Kidney epithelial cell (primary cell): Measurements from ENCODE around the gene TAC3. TPM values are rescaled to one million over a fixed set of nuclear protein-coding genes. Genes with fewer than 3 reads are reported as not detected.

Experiments used
- DNase-seq: peaks from one replicate; pipeline ENCODE4 v3.0.0-alpha.2; 2010; ENCODE audit warnings: low read depth
- H3K27me3 ChIP-seq: 2 replicates; pipeline ENCODE4 v1.6.0; 2011; ENCODE audit warnings: low read length; ENCODE audit not compliant: control insufficient read depth, insufficient read depth
- H3K36me3 ChIP-seq: 2 replicates; pipeline ENCODE4 v1.5.1; 2011; ENCODE audit warnings: low read length; ENCODE audit not compliant: control insufficient read depth, insufficient read depth
- H3K4me3 ChIP-seq: 2 replicates; pipeline ENCODE4 v1.5.1; 2011; ENCODE audit warnings: low read depth, mild to moderate bottlenecking, control low read depth, low read length
- CTCF ChIP-seq: IDR thresholded peaks from 2 replicates; pipeline ENCODE4 v1.5.1; 2011; ENCODE audit warnings: mild to moderate bottlenecking, moderate library complexity, low read length, control low read depth, inconsistent platforms; ENCODE audit not compliant: insufficient read depth, poor library complexity, severe bottlenecking
- total RNA-seq: library from RNA; depleted of rRNA; stranded (reverse); fragments of >200 nt; gene quantifications from 2 replicates; pipeline ENCODE4 v1.2.3, GENCODE V29; 2015

TAC3 gene
- total RNA-seq, 1 donor from 2014 or later = not detected

GRCh38 chr12:57004651-57005050 lies 11.7 kb downstream of the TAC3 start:
- Histone ChIP-seq H3K36me3 (peaks cover 3% of the 10 kb centered on the region), H3K27me3 (no peaks in the 10 kb centered on the region), H3K4me3 (no peak overlapping the region)
- no peak for DNase-seq
- TF ChIP-seq CTCF = no peak

- H3K4me3 ChIP-seq = no peak overlapping the region
- H3K36me3 ChIP-seq = peaks cover 3% of the 10 kb centered on the region
- TF ChIP-seq CTCF = no peak
- no peaks in the 10 kb centered on the region for H3K27me3 ChIP-seq
- DNase-seq = no peak
Measured at GRCh38 chr12:57003395-57003794, 12.9 kb downstream of the TAC3 start.

GRCh38 chr12:57001448-57001906 lies 14.9 kb downstream of the TAC3 start:
- Histone ChIP-seq H3K36me3 (peaks cover 3% of the 10 kb centered on the region), H3K27me3 (no peaks in the 10 kb centered on the region), H3K4me3 (no peak overlapping the region)
- peak; percentile 70 for TF ChIP-seq CTCF
- DNase-seq = no peak

- H3K4me3 ChIP-seq = no peak overlapping the region
- peaks cover 3% of the 10 kb centered on the region for H3K36me3 ChIP-seq
- no peak for TF ChIP-seq CTCF
- H3K27me3 ChIP-seq = no peaks in the 10 kb centered on the region
- no peak for DNase-seq
Measured at GRCh38 chr12:57000393-57000792, 15.9 kb downstream of the TAC3 start.

- TF ChIP-seq CTCF = no peak
- Histone ChIP-seq H3K27me3 (no peaks in the 10 kb centered on the region), H3K36me3 (peaks cover 3% of the 10 kb centered on the region), H3K4me3 (no peak overlapping the region)
- no peak for DNase-seq
Measured at GRCh38 chr12:56999456-56999855, 16.9 kb downstream of the TAC3 start.

- no peak for TF ChIP-seq CTCF
- peaks cover 1% of the 10 kb centered on the region for H3K36me3 ChIP-seq
- no peak overlapping the region for H3K4me3 ChIP-seq
- no peaks in the 10 kb centered on the region for H3K27me3 ChIP-seq
- DNase-seq = no peak
Measured at GRCh38 chr12:56998981-56999380, 17.3 kb downstream of the TAC3 start.
